HepG2 (cell line): ENCODE measurements around the gene TRDMT1. TPM values are rescaled to one million over a fixed set of nuclear protein-coding genes. Genes with fewer than 3 reads are reported as not detected.

ENCODE experiments used
- ATF7-NPFF ChIP-seq: sonication (generic); formaldehyde crosslinking; IDR thresholded peaks from 2 replicates; pipeline ENCODE4 v1.8.1; 2023; ENCODE audit warnings: mild to moderate bottlenecking, low read depth, missing genetic modification reagents, moderate library complexity
- CENPT ChIP-seq: sonication (generic); formaldehyde crosslinking; IDR thresholded peaks from 2 replicates; pipeline ENCODE4 v1.8.0; 2022; ENCODE audit warnings: low read depth, mild to moderate bottlenecking, moderate library complexity, missing genetic modification reagents
- FOXA1 ChIP-seq, 2 experiments: fragments of 450-650 bp in 1 of 2; sonication (generic) in 1 of 2; formaldehyde crosslinking in 1 of 2; IDR thresholded peaks; 2 replicates each; pipeline versions ENCODE4 v1.4.0 to v1.6.1; 2016 to 2020; ENCODE audit warnings: missing genetic modification reagents in 1 of 2
- FOXP4 ChIP-seq: sonication (generic); formaldehyde crosslinking; IDR thresholded peaks from 2 replicates; pipeline ENCODE4 v1.4.0; 2020; ENCODE audit warnings: missing genetic modification reagents
- LCORL ChIP-seq, 2 experiments: fragments of 450-650 bp in 1 of 2; sonication (generic) in 1 of 2; formaldehyde crosslinking in 1 of 2; IDR thresholded peaks; 2 replicates each; pipeline versions ENCODE4 v1.5.0 to v1.6.1; 2017 to 2020; ENCODE audit warnings: antibody characterized with exemption in 1 of 2, missing genetic modification reagents in 1 of 2
- MYPOP ChIP-seq: sonication (generic); formaldehyde crosslinking; IDR thresholded peaks from 2 replicates; pipeline ENCODE4 v1.8.1; 2023; ENCODE audit warnings: mild to moderate bottlenecking, moderate library complexity, missing genetic modification reagents
- NFYB ChIP-seq: sonication (generic); formaldehyde crosslinking; IDR thresholded peaks from 2 replicates; pipeline ENCODE4 v1.4.0; 2020; ENCODE audit warnings: missing genetic modification reagents
- RNF2 ChIP-seq: fragments of 450-650 bp; conservative IDR thresholded peaks from 2 replicates; pipeline ENCODE4 v1.6.1; 2016; ENCODE audit warnings: low read depth
- SRF ChIP-seq: IDR thresholded peaks from 2 replicates; pipeline ENCODE4 v1.6.1; 2011; ENCODE audit warnings: mild to moderate bottlenecking, low read depth, low read length, moderate library complexity
- TAF1 ChIP-seq: sonication (generic); formaldehyde crosslinking; IDR thresholded peaks from 2 replicates; pipeline ENCODE4 v1.4.0; 2020; ENCODE audit warnings: missing genetic modification reagents
- TBP ChIP-seq: sonication (generic); formaldehyde crosslinking; IDR thresholded peaks from 2 replicates; pipeline ENCODE4 v1.5.0; 2020; ENCODE audit warnings: missing genetic modification reagents
- ZC3H4 ChIP-seq: sonication (generic); formaldehyde crosslinking; IDR thresholded peaks from 2 replicates; pipeline ENCODE4 v1.4.0; 2020; ENCODE audit warnings: missing genetic modification reagents, borderline replicate concordance
- ZNF160 ChIP-seq: sonication (generic); formaldehyde crosslinking; IDR thresholded peaks from 2 replicates; pipeline ENCODE4 v1.8.0; 2022; ENCODE audit warnings: mild to moderate bottlenecking, inconsistent platforms, missing genetic modification reagents
- ZNF18 ChIP-seq: sonication (generic); formaldehyde crosslinking; IDR thresholded peaks from 2 replicates; pipeline ENCODE4 v1.8.0; 2022; ENCODE audit warnings: mild to moderate bottlenecking, missing genetic modification reagents; ENCODE audit not compliant: insufficient replicate concordance
- ZNF296 ChIP-seq: sonication (generic); formaldehyde crosslinking; conservative IDR thresholded peaks from 2 replicates; pipeline ENCODE4 v1.5.0; 2020; ENCODE audit warnings: mild to moderate bottlenecking, missing genetic modification reagents
- ZNF790 ChIP-seq: sonication (generic); formaldehyde crosslinking; IDR thresholded peaks from 2 replicates; pipeline ENCODE4 v1.8.0; 2022; ENCODE audit warnings: missing genetic modification reagents, mild to moderate bottlenecking, borderline replicate concordance
- ZUFSP ChIP-seq: sonication (generic); formaldehyde crosslinking; IDR thresholded peaks from 2 replicates; pipeline ENCODE4 v1.9.0; 2021; ENCODE audit warnings: missing genetic modification reagents, mild to moderate bottlenecking, borderline replicate concordance
- polyA plus RNA-seq, 8 experiments: library from polyadenylated mRNA; depleted of rRNA in 3 of 8; stranded (reverse) in 7 of 8; unstranded in 1 of 8; fragments of >200 nt; fragmentation: Illumina TruSeq in 4 of 8; extraction: Trizol in 4 of 8; gene quantifications; 2 replicates each; pipeline versions ENCODE4 v1.2.1 to v1.2.3, GENCODE V29; 2011 to 2016; ENCODE audit warnings: low read depth in 4 of 8, missing spikeins in 1 of 8, mixed read lengths in 1 of 8; ENCODE audit not compliant: insufficient read depth in 1 of 8
- total RNA-seq, 5 experiments: library from RNA; depleted of rRNA; stranded (reverse); fragments of >200 nt; fragmentation: Illumina TruSeq; extraction: Trizol; gene quantifications; 2 replicates each; pipeline ENCODE4 v1.2.3, GENCODE V29; 2016; ENCODE audit warnings: low read depth in 1 of 5
- TF ChIP-seq, protein P1 (sequence below): sonication (generic); formaldehyde crosslinking; IDR thresholded peaks from 2 replicates; pipeline ENCODE4 v1.8.1; 2022; ENCODE audit warnings: low read depth, mild to moderate bottlenecking, missing genetic modification reagents

TRDMT1 gene
- total and polyA plus RNA-seq, 2 of the 13 experiments (the other 11 are each of a cell fraction or from before 2014, with no cell fraction given), result 2.0 to 3.0 TPM

DNA sequence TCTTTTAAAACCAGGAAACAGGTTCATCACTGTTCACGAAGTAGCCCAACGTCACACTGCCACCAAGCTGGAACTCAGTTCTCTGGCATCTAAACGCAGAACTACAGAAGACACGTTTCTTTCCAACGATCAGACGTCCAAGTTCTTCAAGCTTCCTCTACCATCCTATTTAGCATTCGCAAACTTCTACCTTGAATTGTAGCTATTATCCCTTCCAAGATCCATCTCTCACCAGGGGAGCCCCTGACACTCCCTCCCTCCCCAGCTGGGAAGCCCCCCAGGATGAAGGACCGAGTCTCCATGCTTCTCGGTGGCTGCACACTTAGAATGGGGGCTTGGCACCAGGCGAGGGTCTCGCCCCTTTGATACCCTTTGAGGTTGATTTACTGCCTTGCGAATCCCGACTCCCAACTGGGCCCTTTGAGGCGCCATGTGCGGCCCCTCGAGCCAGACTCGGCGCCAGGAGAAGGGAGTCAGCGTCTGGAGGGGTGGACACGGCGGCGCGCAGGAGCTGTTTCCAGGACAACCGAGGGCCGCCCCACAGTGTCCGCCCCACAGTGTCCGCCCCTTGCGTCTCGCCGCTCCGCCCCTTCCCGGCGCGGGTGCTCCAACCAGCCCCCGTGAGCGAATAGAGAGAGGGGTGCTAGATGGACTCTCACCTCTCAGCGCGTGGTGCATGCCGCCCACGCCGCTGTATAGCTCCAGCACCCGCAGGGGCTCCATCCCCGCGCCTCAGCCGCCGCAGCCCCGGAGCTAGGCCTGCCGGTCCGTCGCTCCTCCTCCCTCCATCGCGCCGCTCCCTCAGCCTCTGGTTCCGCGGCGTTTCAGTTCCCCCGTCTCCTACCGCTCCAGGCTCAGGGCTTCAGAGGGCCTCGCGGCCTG is at the start of gene TRDMT1 (continued):
- peak; percentile 78 for TF ChIP-seq ZNF18
- TF ChIP-seq ZC3H4 (CRISPR knock-in tag), result no peak
- peak; percentile 95; the same call in 1 of the 2 replicates for TF ChIP-seq ATF7-NPFF (CRISPR knock-in tag)
- TF ChIP-seq FOXA1 (IDR thresholded peaks at IDR 0.05), result no peak
- TF ChIP-seq FOXA1 (CRISPR knock-in tag; IDR thresholded peaks at IDR 0.05), result 0 out of 2 replicates have a peak, but pooled peaks have one; percentile 4
- peak; percentile 91 for TF ChIP-seq LCORL (IDR thresholded peaks at IDR 0.05)
- peak; percentile 48; the same call in 1 of the 2 replicates for TF ChIP-seq LCORL (CRISPR knock-in tag; IDR thresholded peaks at IDR 0.05)
- no peak for TF ChIP-seq SRF
- peak; percentile 91 for TF ChIP-seq RNF2
- no peak for TF ChIP-seq TBP
- peak; percentile 73 for TF ChIP-seq ZNF160 (CRISPR knock-in tag)
- 0 out of 2 replicates have a peak, but pooled peaks have one; percentile 36 for TF ChIP-seq CENPT (CRISPR knock-in tag)
- TF ChIP-seq TAF1 (CRISPR knock-in tag), result peak; percentile 95
- peak; percentile 96 for TF ChIP-seq MYPOP (CRISPR knock-in tag)
- peak; percentile 84 for TF ChIP-seq ZNF296
- TF ChIP-seq FOXP4 (CRISPR knock-in tag), result peak; percentile 40; the same call in 1 of the 2 replicates
- TF ChIP-seq, protein P1, sequence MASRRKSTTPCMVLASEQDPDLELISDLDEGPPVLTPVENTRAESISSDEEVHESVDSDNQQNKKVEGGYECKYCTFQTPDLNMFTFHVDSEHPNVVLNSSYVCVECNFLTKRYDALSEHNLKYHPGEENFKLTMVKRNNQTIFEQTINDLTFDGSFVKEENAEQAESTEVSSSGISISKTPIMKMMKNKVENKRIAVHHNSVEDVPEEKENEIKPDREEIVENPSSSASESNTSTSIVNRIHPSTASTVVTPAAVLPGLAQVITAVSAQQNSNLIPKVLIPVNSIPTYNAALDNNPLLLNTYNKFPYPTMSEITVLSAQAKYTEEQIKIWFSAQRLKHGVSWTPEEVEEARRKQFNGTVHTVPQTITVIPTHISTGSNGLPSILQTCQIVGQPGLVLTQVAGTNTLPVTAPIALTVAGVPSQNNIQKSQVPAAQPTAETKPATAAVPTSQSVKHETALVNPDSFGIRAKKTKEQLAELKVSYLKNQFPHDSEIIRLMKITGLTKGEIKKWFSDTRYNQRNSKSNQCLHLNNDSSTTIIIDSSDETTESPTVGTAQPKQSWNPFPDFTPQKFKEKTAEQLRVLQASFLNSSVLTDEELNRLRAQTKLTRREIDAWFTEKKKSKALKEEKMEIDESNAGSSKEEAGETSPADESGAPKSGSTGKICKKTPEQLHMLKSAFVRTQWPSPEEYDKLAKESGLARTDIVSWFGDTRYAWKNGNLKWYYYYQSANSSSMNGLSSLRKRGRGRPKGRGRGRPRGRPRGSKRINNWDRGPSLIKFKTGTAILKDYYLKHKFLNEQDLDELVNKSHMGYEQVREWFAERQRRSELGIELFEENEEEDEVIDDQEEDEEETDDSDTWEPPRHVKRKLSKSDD (CRISPR knock-in tag), result 0 out of 2 replicates have a peak, but pooled peaks have one; percentile 77
- no peak for TF ChIP-seq ZUFSP (CRISPR knock-in tag)
- TF ChIP-seq ZNF790 (CRISPR knock-in tag), result peak; percentile 81; the same call in 1 of the 2 replicates
- peak; percentile 41 for TF ChIP-seq NFYB (CRISPR knock-in tag)
